ENCODE results near the gene MAEL.
A peak's percentile ranks its signal among the peaks of the same experiment; 100 is the strongest.

MAEL gene

GRCh38 chr1:166972826-166973225, 16.3 kb upstream of the MAEL start:
- TF ChIP-seq SPI1 (IDR thresholded peaks at IDR 0.05; ENCODE audit: borderline replicate concordance, low read depth) (no peak), GABPA (IDR thresholded peaks at IDR 0.05; ENCODE audit: low read depth) (no peak), REST (IDR thresholded peaks at IDR 0.05; ENCODE audit: insufficient replicate concordance, low read depth) (no peak), POLR2AphosphoS5 (IDR thresholded peaks at IDR 0.05; ENCODE audit: low read depth) (no peak), CTCF (IDR thresholded peaks at IDR 0.05; ENCODE audit: insufficient read depth, low read length) (no peak)
- no peak overlapping the region for H3K27ac ChIP-seq (replicated peaks)
- no peak overlapping the region for H3K4me3 ChIP-seq (replicated peaks; ENCODE audit: insufficient read depth, low read length)
- no peak for DNase-seq (ENCODE audit: low read depth in 1 of 2, low spot score in 1 of 2)
- no peaks in the 10 kb centered on the region for H3K27me3 ChIP-seq (ENCODE audit: insufficient read depth, poor library complexity, severe bottlenecking)

- no peaks in the 10 kb centered on the region for H3K27me3 ChIP-seq (ENCODE audit: insufficient read depth, poor library complexity, severe bottlenecking)
- H3K27ac ChIP-seq (replicated peaks) = no peak overlapping the region
- TF ChIP-seq GABPA (IDR thresholded peaks at IDR 0.05; ENCODE audit: low read depth) (no peak), REST (IDR thresholded peaks at IDR 0.05; ENCODE audit: insufficient replicate concordance, low read depth) (no peak), CTCF (IDR thresholded peaks at IDR 0.05; ENCODE audit: insufficient read depth, low read length) (no peak), POLR2AphosphoS5 (IDR thresholded peaks at IDR 0.05; ENCODE audit: low read depth) (no peak), SPI1 (IDR thresholded peaks at IDR 0.05; ENCODE audit: borderline replicate concordance, low read depth) (no peak)
- no peak for DNase-seq (ENCODE audit: low read depth in 1 of 2, low spot score in 1 of 2)
- H3K4me3 ChIP-seq (replicated peaks; ENCODE audit: insufficient read depth, low read length) = peak overlapping the region; percentile 56
Measured at GRCh38 chr1:166974647-166975345, 14.3 kb upstream of the MAEL start.

GRCh38 chr1:166975361-166976129, 13.5 kb upstream of the MAEL start, which contains the start of gene ILDR2:
ILDR2 (minus strand) TSS chr1:166975540; CDS start chr1:166975268, 272 bp downstream.
- peak within 1 kb of the TSS; percentile 61 for H3K27ac ChIP-seq (replicated peaks)
- DNase-seq (ENCODE audit: low read depth in 1 of 2, low spot score in 1 of 2) = peak; percentile 30 to 71
- H3K4me3 ChIP-seq (replicated peaks; ENCODE audit: insufficient read depth, low read length) = peak within 1 kb of the TSS; percentile 62
- no peak for TF ChIP-seq POLR2AphosphoS5 (IDR thresholded peaks at IDR 0.05; ENCODE audit: low read depth)
- no peak for TF ChIP-seq SPI1 (IDR thresholded peaks at IDR 0.05; ENCODE audit: borderline replicate concordance, low read depth)
- no peak for TF ChIP-seq CTCF (IDR thresholded peaks at IDR 0.05; ENCODE audit: insufficient read depth, low read length)
- TF ChIP-seq REST (IDR thresholded peaks at IDR 0.05; ENCODE audit: insufficient replicate concordance, low read depth) = no peak
- H3K27me3 ChIP-seq (ENCODE audit: insufficient read depth, poor library complexity, severe bottlenecking) = no peaks in the 10 kb centered on the region

All from HL-60 (cell line).